HL-60 (cell line): ENCODE results near the gene COL4A2.

Source experiments
- GABPA ChIP-seq: IDR thresholded peaks from 2 replicates; pipeline ENCODE4 v1.6.1; 2012; ENCODE audit warnings: low read depth
- POLR2AphosphoS5 ChIP-seq: IDR thresholded peaks from 2 replicates; pipeline ENCODE4 v1.6.1; 2012; ENCODE audit warnings: low read depth
- SPI1 ChIP-seq: IDR thresholded peaks from 2 replicates; pipeline ENCODE4 v1.6.1; 2012; ENCODE audit warnings: low read depth, mild to moderate bottlenecking, borderline replicate concordance
- TF ChIP-seq, protein P1 (sequence below): IDR thresholded peaks from one replicate; pipeline ENCODE4 v1.5.1; 2011; ENCODE audit warnings: low read length, control low read depth, inconsistent platforms; ENCODE audit not compliant: insufficient read depth
- TF ChIP-seq, protein P2 (sequence below): IDR thresholded peaks from 2 replicates; pipeline ENCODE4 v1.6.1; 2012; ENCODE audit warnings: low read depth; ENCODE audit not compliant: insufficient replicate concordance

DNA sequence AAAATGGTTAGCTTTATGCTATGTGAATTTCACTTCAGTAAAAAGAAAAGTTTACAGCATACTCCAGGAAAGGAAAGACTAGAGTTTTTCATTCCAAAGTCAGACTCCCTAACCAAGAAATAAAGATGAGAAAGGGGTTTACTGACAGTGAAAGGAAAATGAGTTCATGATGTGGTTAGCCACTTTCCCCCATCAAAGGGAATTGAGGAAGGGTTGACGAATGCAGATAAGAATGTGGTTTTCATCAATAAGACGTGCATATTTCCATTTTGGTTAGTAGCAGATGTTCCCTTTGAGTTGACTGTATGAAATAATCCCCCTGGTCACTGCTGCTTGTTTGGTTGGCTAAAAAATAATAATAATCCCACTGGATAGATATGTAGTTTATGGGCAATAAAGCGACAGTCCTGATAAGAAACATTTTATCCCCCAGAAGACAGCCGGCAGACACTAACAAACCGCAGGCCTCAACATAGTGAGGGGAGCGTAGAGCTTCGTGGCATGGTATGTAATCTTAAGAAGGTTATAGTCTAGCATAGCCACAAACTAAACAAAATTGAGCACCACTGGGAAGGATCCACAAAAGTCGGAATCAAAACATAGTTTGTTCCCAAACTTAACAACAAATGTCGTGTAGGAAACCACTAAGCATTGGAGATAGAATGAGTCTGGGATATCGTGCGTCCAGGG, 114.8 kb downstream of the COL4A2 start:
- TF ChIP-seq GABPA (no peak), POLR2AphosphoS5 (peak; percentile 95), SPI1 (no peak; the same call in 1 of the 2 replicates)
- TF ChIP-seq, protein P1, sequence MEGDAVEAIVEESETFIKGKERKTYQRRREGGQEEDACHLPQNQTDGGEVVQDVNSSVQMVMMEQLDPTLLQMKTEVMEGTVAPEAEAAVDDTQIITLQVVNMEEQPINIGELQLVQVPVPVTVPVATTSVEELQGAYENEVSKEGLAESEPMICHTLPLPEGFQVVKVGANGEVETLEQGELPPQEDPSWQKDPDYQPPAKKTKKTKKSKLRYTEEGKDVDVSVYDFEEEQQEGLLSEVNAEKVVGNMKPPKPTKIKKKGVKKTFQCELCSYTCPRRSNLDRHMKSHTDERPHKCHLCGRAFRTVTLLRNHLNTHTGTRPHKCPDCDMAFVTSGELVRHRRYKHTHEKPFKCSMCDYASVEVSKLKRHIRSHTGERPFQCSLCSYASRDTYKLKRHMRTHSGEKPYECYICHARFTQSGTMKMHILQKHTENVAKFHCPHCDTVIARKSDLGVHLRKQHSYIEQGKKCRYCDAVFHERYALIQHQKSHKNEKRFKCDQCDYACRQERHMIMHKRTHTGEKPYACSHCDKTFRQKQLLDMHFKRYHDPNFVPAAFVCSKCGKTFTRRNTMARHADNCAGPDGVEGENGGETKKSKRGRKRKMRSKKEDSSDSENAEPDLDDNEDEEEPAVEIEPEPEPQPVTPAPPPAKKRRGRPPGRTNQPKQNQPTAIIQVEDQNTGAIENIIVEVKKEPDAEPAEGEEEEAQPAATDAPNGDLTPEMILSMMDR, result no peak
- TF ChIP-seq, protein P2, sequence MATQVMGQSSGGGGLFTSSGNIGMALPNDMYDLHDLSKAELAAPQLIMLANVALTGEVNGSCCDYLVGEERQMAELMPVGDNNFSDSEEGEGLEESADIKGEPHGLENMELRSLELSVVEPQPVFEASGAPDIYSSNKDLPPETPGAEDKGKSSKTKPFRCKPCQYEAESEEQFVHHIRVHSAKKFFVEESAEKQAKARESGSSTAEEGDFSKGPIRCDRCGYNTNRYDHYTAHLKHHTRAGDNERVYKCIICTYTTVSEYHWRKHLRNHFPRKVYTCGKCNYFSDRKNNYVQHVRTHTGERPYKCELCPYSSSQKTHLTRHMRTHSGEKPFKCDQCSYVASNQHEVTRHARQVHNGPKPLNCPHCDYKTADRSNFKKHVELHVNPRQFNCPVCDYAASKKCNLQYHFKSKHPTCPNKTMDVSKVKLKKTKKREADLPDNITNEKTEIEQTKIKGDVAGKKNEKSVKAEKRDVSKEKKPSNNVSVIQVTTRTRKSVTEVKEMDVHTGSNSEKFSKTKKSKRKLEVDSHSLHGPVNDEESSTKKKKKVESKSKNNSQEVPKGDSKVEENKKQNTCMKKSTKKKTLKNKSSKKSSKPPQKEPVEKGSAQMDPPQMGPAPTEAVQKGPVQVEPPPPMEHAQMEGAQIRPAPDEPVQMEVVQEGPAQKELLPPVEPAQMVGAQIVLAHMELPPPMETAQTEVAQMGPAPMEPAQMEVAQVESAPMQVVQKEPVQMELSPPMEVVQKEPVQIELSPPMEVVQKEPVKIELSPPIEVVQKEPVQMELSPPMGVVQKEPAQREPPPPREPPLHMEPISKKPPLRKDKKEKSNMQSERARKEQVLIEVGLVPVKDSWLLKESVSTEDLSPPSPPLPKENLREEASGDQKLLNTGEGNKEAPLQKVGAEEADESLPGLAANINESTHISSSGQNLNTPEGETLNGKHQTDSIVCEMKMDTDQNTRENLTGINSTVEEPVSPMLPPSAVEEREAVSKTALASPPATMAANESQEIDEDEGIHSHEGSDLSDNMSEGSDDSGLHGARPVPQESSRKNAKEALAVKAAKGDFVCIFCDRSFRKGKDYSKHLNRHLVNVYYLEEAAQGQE, result no peak
